HUES48 (cell line): ENCODE measurements around the gene NCAM1.

ENCODE experiments used
- H3K27ac ChIP-seq: one replicate; pipeline ENCODE4 v1.7.0; 2013; ENCODE audit warnings: low read depth, low read length, inconsistent platforms
- H3K27me3 ChIP-seq: 2 replicates; pipeline ENCODE4 v1.6.1; 2013; ENCODE audit warnings: mild to moderate bottlenecking, low read length; ENCODE audit not compliant: control insufficient read depth, insufficient read depth
- H3K36me3 ChIP-seq: 2 replicates; pipeline ENCODE4 v1.6.1; 2013; ENCODE audit warnings: low read length; ENCODE audit not compliant: control insufficient read depth, insufficient read depth
- H3K4me1 ChIP-seq: 2 replicates; pipeline ENCODE4 v1.6.1; 2013; ENCODE audit warnings: mild to moderate bottlenecking, low read length; ENCODE audit not compliant: control insufficient read depth, insufficient read depth
- H3K4me3 ChIP-seq: 2 replicates; pipeline ENCODE4 v1.5.1; 2013; ENCODE audit warnings: mild to moderate bottlenecking, low read depth, low read length
- H3K9ac ChIP-seq: 2 replicates; pipeline ENCODE4 v1.6.1; 2013; ENCODE audit warnings: mild to moderate bottlenecking, low read depth, low read length, moderate library complexity
- H3K9me3 ChIP-seq: 2 replicates; pipeline ENCODE4 v1.6.1; 2013; ENCODE audit warnings: low read length; ENCODE audit not compliant: control insufficient read depth, insufficient read depth

Gene NCAM1

GRCh38 chr11:112997857-112998466, 36.7 kb downstream of the NCAM1 start:
- Histone ChIP-seq H3K9ac (no peak overlapping the region), H3K27ac (no peak overlapping the region), H3K27me3 (no peaks in the 10 kb centered on the region), H3K4me1 (peaks cover 10% of the 10 kb centered on the region), H3K9me3 (no peaks in the 10 kb centered on the region), H3K36me3 (no peaks in the 10 kb centered on the region), H3K4me3 (no peak overlapping the region)

- H3K36me3 ChIP-seq, result no peaks in the 10 kb centered on the region
- no peaks in the 10 kb centered on the region for H3K27me3 ChIP-seq
Measured at GRCh38 chr11:112999520-112999919, 38.3 kb downstream of the NCAM1 start.

GRCh38 chr11:113001709-113002108, 40.5 kb downstream of the NCAM1 start:
- H3K27ac ChIP-seq, result no peak overlapping the region
- H3K9me3 ChIP-seq, result no peaks in the 10 kb centered on the region
- no peak overlapping the region for H3K4me3 ChIP-seq
- H3K4me1 ChIP-seq, result peaks cover 10% of the 10 kb centered on the region
- no peaks in the 10 kb centered on the region for H3K27me3 ChIP-seq
- no peak overlapping the region for H3K9ac ChIP-seq
- H3K36me3 ChIP-seq, result no peaks in the 10 kb centered on the region

More at GRCh38 chr11:112999520-112999919, 38.3 kb downstream of the NCAM1 start:
- no peak overlapping the region for H3K9ac ChIP-seq
- H3K9me3 ChIP-seq, result no peaks in the 10 kb centered on the region
- H3K4me1 ChIP-seq, result peaks cover 10% of the 10 kb centered on the region
- no peak overlapping the region for H3K27ac ChIP-seq
- H3K4me3 ChIP-seq, result no peak overlapping the region

GRCh38 chr11:113006896-113007445, 45.8 kb downstream of the NCAM1 start:
- H3K36me3 ChIP-seq, result no peaks in the 10 kb centered on the region
- no peak overlapping the region for H3K9ac ChIP-seq
- no peaks in the 10 kb centered on the region for H3K9me3 ChIP-seq
- H3K4me1 ChIP-seq, result no peaks in the 10 kb centered on the region
- H3K4me3 ChIP-seq, result no peak overlapping the region
- H3K27ac ChIP-seq, result no peak overlapping the region
- no peaks in the 10 kb centered on the region for H3K27me3 ChIP-seq

DNA sequence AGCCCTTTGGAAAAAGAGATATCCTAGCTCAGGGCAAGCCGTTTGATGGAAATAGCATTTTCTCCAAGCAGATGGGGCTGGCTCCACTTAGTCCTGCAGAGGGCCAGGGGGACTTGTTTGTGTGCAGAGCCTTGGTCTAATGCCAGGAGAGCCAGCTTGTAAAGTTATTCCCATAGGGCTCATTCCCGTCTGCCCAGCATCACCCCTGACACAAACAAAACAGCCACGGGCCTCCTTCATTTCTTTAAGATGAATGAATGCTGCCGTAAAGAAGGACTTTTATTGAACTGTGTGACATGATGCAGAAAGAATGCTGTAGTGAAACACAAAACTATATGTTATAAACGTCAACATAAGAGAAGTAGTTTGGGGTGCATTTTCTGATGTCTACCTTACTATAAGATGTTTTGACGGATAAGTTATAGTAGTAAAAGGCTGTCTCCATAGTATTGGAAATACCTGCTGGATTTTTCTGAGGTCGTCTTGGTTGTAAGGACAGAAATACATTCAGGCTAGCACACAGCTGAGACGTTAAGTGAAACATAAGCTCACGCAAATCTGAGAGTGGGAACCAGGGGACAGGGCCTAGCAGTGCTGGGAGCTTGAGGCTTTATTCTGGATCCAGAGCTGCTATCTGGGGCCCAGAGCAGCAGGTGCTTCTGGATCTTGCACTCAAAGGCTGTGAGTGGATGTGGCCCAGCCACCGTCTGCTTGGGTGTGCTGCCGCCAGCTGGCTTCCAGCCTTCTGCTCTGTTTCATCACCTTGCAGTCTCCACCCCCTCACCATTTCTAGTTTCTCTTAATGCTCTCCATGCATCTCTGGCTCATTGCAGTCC, 53.3 kb downstream of the NCAM1 start:
- Histone ChIP-seq H3K9ac (no peak overlapping the region), H3K4me1 (no peaks in the 10 kb centered on the region), H3K36me3 (no peaks in the 10 kb centered on the region), H3K27me3 (no peaks in the 10 kb centered on the region), H3K27ac (no peak overlapping the region), H3K4me3 (no peak overlapping the region), H3K9me3 (no peaks in the 10 kb centered on the region)

DNA sequence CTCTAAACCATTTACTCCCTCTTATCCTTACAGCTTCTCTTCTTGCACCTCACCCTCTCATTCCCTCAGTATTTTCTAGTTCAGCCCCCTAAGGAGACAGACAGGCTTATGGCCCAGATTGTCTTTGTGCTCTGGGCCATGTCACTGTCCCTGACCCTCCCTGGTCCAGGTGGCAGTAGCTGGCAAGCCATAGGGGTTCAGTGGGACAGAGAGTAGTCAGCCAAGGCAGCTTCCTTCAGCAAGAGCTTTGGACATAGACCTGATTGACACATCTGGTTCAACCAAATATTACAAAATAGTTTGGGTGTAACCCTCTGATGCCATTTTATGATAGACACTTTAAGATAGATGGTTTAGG, 53.9 kb downstream of the NCAM1 start:
- no peaks in the 10 kb centered on the region for H3K27me3 ChIP-seq
- H3K4me3 ChIP-seq, result no peak overlapping the region
- H3K9ac ChIP-seq, result no peak overlapping the region
- H3K36me3 ChIP-seq, result no peaks in the 10 kb centered on the region
- no peak overlapping the region for H3K27ac ChIP-seq
- H3K4me1 ChIP-seq, result no peaks in the 10 kb centered on the region
- no peaks in the 10 kb centered on the region for H3K9me3 ChIP-seq

DNA sequence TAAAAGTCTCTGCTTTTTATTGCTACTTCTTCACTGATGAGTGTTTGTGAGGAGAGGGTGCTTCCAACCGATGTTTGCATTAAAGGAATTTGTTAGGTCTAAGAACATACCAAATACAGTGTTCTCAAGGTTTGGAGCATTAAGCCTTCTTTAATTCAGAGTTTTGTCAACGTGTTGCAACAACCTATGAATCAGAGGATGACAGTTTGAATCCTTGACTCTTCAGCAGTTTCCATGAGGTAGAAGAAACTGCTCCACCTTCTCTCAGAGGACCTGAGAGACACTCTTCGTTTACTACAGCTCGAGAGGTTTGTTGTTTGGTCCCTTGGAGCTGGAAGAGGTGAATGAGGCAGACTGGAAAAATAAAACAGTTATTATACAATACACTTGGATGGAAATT, 55.7 kb downstream of the NCAM1 start:
- no peaks in the 10 kb centered on the region for H3K27me3 ChIP-seq
- no peak overlapping the region for H3K9ac ChIP-seq
- no peak overlapping the region for H3K4me3 ChIP-seq
- H3K9me3 ChIP-seq, result no peaks in the 10 kb centered on the region
- H3K4me1 ChIP-seq, result no peaks in the 10 kb centered on the region
- H3K27ac ChIP-seq, result no peak overlapping the region
- no peaks in the 10 kb centered on the region for H3K36me3 ChIP-seq

DNA sequence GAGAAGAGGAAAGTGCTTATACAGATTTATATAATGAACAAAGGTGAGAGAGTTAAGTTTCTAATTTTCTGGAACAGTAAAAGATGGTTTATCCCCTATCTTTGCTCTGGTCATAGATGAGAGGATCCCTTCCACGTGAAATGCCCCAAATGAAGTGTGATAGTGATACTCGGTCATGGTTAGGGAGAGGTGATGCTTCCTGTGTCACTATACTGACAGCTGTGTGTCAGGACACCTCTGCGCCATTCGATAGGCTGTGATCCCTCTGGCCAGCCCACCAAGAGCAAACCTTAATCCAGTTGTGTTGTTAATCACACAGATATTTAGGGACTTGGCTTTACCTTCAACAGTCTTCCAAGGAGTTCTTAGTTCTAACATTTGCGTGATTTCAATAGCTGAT, 57.7 kb downstream of the NCAM1 start:
- no peaks in the 10 kb centered on the region for H3K27me3 ChIP-seq
- no peaks in the 10 kb centered on the region for H3K4me1 ChIP-seq
- H3K27ac ChIP-seq, result no peak overlapping the region
- no peaks in the 10 kb centered on the region for H3K36me3 ChIP-seq
- H3K9ac ChIP-seq, result no peak overlapping the region
- H3K4me3 ChIP-seq, result no peak overlapping the region
- no peaks in the 10 kb centered on the region for H3K9me3 ChIP-seq

- no peaks in the 10 kb centered on the region for H3K27me3 ChIP-seq
- H3K9me3 ChIP-seq, result no peaks in the 10 kb centered on the region
- H3K4me1 ChIP-seq, result no peaks in the 10 kb centered on the region
- H3K27ac ChIP-seq, result no peak overlapping the region
- H3K9ac ChIP-seq, result no peak overlapping the region
- no peak overlapping the region for H3K4me3 ChIP-seq
- no peaks in the 10 kb centered on the region for H3K36me3 ChIP-seq
Measured at GRCh38 chr11:113019711-113020110, 58.5 kb downstream of the NCAM1 start.

DNA sequence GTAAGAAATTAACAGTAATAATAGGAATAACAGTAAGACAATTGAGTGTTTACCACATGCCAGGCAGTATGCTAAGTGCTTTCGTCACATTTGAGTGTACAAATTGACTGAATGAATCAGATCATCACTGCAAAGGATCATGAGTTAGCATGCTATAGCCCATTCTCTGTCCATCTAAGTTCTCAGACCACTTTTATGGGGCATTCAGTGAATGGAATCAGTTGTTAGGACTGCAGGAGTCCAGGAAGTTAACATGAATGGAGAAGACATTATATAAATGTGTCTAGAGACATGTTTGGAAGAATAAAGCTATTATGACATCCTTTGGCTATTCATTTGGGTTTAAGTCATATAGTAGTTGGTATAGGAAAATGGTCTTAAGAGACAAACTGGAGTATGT, 59.9 kb downstream of the NCAM1 start:
- H3K4me3 ChIP-seq, result no peak overlapping the region
- H3K9ac ChIP-seq, result no peak overlapping the region
- H3K9me3 ChIP-seq, result no peaks in the 10 kb centered on the region
- no peaks in the 10 kb centered on the region for H3K36me3 ChIP-seq
- H3K27ac ChIP-seq, result no peak overlapping the region
- no peaks in the 10 kb centered on the region for H3K27me3 ChIP-seq
- H3K4me1 ChIP-seq, result no peaks in the 10 kb centered on the region

DNA sequence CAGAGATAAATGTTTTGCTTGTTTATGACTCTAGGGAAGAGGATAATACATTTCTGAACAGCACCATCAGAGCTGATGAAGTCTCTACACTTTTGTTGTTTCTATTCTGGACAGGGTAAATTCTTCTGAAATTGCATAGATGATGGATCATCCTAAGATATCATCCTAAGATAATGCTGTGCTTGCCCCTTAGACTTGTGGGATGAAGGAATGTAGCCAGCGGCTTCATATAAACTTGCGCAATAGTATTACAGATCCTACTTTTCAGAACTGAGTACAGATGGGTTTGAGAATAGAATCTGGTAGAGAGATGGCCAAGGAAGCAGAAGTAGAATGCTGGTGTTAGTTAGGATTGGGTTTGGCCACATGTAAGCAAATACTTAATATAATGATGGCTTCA, 61.0 kb downstream of the NCAM1 start:
- Histone ChIP-seq H3K36me3 (no peaks in the 10 kb centered on the region), H3K9me3 (no peaks in the 10 kb centered on the region), H3K27me3 (no peaks in the 10 kb centered on the region), H3K27ac (no peak overlapping the region), H3K9ac (no peak overlapping the region), H3K4me1 (no peaks in the 10 kb centered on the region), H3K4me3 (no peak overlapping the region)
